ENCODE data around the gene HIVEP2.
A peak's percentile ranks its signal among the peaks of the same experiment; 100 is the strongest.

Gene HIVEP2

DNA sequence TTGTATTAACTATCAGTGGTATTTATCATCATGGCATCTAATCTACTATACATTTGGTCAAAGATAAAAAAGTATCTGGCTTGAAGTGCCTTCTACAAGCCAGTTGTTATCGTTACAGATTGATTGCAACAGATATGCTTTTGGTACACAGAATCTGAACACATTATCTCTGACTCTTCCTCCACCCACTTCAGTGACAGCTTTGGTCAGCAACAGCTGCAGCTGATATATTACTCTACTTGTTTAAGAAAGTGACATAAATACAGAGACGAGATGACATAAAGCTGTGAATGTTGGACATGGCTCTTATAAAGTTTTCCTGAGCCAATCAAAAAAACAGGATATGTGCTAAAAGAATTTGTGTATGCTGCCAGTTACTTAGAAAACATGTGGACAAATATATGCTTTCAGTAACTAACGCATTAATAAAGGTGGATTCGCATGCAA is 77.6 kb downstream of the HIVEP2 start:
- peak; percentile 10 for DNase-seq (ENCODE audit: low spot score)

DNA sequence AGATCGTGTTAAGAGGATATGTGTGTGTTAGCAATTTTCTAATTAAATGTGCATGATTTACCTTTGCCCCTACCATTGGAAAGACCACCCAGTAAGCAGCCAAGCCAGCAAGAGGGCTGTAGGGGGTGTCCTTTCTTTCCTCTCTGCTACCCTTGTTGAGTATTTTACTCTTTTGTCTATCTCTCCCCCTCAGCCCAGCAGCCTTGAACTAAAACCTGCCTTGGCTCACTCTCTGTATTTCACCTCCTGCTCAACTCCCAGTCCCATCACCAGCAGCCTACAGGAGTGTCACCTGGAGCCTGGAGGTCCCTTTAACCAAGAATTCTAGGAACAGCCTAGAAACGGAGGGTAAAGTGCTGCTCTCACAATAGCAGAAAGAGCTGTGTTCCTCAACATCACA is 81.0 kb downstream of the HIVEP2 start:
- DNase-seq (ENCODE audit: low spot score), result no peak

- DNase-seq (ENCODE audit: low spot score), result no peak
Observed at GRCh38 chr6:142861711-142862110, 83.3 kb downstream of the HIVEP2 start.

GRCh38 chr6:142860498-142860897 is 84.5 kb downstream of the HIVEP2 start:
- DNase-seq (ENCODE audit: low spot score), result no peak

DNA sequence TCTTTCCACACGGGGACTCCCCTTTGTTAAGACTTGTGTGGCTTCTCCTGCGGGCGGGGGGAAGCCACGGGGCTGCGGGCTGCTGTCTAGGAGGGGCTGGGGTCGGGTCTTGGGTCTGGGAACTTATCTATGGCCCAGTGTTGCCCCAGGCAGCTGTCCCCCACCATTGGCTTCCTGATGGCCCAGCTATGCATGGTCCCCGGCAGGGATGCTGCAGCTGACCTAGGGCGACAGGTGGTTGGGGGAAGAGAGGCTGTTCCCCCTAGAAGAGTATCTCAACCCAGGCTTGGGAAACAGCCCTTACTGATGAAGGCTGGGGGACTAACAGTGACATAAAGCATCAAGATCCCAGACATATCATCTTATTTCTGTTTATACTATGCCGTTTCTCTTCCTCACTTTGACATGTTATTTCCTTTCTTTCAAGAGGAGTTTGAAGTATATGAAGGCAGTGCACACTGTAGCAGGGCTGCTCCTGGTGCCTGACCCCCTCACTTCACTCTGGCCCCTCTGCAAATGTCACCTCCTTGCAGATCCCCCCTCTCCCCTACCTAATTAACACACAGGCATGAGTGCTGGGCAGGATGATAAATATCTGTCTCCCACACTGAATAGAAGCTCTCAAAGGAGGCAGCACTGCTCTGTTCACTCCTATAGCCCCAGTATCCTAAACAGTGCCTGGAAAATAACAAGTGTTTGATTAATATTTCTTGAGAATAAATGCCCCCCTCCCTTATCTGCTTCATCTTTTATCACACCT is 87.0 kb downstream of the HIVEP2 start:
- DNase-seq (ENCODE audit: low spot score), result peak; percentile 27

DNA sequence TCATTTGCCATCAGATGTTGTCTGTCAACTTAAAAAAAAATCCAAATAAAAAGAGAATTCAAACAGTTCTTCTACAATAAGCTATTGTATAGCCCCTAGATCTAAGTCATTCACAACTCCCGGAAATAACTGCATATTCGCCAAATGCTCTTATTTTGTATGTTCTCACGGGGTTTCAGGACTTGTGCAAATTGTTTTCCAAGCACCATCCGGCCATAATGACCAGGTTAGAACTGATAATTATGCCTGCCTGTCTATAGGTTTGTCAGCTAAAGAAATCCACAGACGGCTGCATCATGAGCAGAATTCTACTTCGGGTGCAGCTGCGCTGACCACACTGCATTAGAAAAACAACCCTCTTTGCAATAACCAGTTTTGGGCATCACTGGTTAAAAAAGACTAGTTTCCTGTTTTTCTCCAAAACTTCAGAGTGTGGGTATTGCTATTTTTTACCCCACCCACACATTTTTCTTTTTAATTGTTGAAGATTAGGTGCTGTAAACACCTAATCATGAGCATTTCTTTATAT is 87.7 kb downstream of the HIVEP2 start:
- no peak for DNase-seq (ENCODE audit: low spot score)

DNA sequence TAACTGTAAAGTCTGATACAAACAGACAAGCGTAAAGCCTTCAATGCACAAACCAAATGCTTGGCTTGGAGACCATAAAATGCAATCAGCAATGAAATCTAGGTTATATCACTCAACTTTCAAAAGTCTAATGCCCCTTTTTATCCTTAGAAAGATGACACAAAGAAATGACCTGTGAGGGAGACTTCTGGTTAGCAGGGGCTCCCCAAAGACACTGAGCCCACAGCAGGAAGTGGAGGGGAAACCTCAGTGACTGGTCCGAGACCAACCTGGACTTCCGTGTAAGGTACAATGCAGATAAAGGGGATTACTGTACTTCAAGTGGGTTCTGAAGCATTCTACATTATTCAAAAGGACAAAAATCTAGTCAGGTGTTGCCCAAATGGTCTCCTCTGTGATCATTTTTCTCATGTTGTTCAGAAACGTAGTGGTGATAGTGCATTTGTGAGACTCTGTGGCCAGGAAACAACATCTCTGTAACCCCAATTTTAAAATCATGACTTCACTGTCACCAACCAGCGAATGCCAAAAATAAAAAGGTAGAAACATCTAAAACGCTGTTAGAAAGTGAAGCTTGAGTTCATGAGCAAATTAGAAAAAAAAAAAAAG is 88.2 kb downstream of the HIVEP2 start:
- DNase-seq (ENCODE audit: low spot score), result no peak

- no peak for DNase-seq (ENCODE audit: low spot score)
Observed at GRCh38 chr6:142855893-142856623, 88.9 kb downstream of the HIVEP2 start.

DNA sequence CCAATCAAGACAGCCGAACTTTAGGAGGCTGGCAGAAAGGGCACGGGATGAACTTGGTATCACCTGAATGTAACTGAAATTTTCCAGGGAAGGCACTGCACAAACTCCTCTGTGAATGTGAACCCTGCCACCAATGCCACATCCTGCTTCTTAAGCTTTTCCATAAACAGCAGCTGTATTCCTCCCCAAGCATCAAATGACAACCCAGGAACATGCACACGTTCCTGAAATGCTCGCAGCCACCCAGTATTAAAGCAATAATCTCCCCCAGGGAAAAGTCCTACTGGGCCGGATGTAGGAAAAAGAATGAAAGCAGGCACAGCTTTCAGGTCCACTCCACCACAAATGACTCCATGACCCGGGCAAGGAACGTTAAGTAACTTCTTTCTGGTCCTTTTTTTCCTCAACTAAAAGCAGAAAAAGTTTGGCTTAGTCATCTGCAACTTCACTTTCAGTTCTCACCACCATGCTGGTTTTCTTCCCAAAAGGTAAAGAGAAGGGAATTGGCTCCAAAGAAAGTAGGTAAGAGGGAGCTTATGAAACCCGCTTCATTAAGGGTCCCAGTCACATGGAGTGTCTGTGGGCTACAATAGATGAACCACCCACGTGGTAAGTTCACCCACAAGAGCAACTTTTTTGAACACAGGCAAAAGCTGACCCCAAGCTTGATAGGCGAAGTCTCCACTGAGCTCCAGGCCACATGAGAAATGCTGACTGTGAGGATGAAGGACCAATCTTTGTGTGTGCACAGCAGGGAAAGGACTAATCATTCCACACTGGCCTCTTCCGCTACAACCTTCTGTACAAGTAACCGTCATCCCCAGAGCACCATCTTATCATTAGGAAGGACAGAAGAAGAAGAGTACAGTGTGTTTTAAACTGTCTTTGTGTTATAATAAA is 90.1 kb downstream of the HIVEP2 start:
- no peak for DNase-seq (ENCODE audit: low spot score)

GRCh38 chr6:142853244-142854180 is 91.5 kb downstream of the HIVEP2 start:
- no peak for DNase-seq (ENCODE audit: low spot score)

DNA sequence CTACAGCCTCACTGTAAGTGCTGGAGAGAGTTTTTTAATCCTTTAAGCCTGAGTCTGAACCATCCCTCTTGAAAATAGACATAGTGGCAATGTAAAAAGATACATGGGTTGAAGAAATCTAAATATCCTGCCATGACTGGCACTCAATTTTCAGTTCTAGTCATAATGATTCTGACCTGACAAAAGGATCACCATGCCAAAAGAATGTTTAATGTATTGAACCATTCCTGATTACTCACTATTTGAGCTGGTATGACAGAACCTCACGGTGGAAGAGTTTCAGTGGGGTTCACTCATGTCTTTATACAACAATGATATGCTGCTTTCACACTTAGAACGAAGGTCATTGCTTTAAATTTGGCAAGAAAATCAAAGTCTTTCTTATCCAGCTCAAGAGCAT is 93.4 kb downstream of the HIVEP2 start:
- no peak for DNase-seq (ENCODE audit: low spot score)

DNA sequence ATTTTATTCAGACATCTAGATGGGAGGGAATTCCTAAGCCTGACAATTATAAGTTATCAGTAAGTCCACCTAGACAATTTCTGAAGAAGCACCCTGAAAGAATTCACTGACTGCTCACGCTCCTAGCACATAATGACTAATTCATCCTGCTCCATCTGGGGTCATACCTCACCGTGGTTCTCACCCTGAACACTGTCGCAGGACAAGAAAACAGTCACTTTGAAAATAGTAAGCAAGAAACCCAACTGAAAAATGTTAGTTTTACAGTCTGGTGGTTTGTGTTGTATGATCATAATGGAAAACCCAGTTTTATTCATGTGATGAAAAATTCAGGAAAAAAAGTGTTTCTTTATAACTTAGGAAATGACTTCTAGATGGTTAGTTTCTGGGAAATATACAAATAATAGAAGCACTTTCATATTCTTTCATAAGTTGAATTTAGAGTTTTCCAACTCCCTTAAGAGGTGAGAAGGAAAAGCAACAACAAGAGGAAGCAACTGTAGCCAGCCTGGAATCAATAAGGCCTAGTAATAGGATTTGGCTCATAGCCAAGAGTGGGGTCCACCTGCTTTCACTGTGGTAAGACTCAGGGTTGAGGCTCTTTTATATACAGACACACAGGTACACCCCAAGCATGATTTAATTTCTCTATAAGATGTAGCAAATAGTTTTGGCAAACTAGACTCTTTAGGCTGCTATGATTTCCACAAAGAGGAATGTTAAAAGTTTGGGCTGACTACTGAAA is 94.1 kb downstream of the HIVEP2 start:
- peak; percentile 23 for DNase-seq (ENCODE audit: low spot score)

- DNase-seq (ENCODE audit: low spot score), result no peak
Observed at GRCh38 chr6:142848976-142849375, 96.0 kb downstream of the HIVEP2 start.

DNA sequence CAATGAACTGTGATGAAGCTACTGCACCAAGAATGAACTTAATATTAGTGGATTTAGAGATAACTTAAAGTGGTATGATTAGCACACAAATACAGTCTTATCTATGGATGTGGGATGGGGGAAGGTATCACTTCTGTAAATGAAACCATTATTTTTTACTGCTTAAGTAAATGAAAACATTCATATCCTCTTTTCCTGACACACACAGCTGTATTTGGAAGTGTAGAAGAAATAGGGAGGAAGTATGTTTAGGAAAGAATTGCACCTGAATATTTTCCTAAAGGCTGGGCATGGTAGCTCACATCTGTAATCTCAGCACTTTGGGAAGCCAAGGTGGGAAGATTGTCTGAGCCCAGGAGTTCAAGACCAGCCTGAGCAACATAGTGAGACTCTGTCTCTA is 96.8 kb downstream of the HIVEP2 start:
- no peak for DNase-seq (ENCODE audit: low spot score)

DNA sequence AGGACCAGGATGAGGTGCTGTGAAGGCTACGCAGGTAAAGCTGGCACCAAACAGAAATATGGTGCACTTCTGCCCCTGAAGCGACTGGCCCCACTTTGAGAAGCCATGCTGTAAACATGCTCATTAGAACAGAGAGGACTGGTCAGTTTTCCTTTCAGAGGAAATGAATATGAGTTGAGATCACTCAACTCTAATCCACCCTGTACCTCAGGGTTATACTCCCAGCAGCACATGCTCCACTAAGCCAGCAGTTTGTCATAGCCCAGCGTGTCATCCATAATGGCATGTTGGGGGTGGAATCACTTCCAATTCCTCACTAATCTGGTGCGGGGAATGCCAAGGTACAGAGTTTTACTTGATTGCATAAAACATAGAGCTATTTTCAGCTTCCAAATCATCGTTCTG is 98.1 kb downstream of the HIVEP2 start:
- no peak for DNase-seq (ENCODE audit: low spot score)

DNA sequence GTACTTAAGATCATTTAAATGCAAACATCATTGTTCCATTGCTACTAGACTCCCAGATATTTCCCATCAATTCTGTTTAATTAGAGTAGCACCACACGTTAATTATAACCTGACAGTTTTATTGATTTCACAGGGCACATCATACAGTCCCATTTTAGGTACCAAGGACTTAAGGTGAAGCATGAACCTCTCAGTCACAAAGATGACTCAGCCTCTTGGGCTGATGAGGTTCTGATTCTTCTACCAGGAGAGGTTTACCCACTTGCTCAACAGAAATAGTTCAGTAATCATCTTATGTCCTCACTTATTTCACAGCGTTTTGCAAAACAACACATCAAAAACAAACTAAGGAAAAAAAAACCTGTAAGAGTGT is 98.5 kb downstream of the HIVEP2 start:
- DNase-seq (ENCODE audit: low spot score), result no peak

- DNase-seq (ENCODE audit: low spot score), result peak; percentile 94
Observed at GRCh38 chr6:142845624-142846458, 99.1 kb downstream of the HIVEP2 start.

DNA sequence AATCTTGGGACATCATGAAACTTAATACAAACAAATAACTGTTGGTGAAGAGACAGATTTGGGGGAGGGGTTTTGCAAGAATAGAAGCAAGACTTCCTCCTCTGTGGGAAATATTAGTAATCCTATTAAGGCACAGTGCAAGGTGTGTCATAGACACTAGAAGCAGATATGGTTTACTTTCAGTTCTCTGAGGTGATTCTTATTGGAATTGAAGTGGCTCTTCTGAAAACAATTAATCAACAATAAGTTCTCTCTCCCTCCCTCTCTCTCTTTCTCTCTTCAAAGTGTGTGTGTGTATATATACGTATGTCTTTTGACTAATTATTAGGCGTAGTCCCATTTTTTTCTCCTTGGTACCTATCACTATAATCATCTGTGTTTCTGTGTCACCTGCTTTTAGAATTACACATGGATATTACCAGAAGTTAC is 99.8 kb downstream of the HIVEP2 start:
- DNase-seq (ENCODE audit: low spot score), result no peak

All from SK-N-DZ (cell line).